ENCODE data around the gene AOC2. TPM values are rescaled to one million over a fixed set of nuclear protein-coding genes. Genes with fewer than 3 reads are reported as not detected.
"Not testable (repeated sequence)": the region's sequence is repeated elsewhere in the genome, so short reads cannot be mapped to it uniquely, and the experiment has no call there.

AOC2 gene
- total RNA-seq, 1 donor from 2014 or later: 0.44 TPM

DNA sequence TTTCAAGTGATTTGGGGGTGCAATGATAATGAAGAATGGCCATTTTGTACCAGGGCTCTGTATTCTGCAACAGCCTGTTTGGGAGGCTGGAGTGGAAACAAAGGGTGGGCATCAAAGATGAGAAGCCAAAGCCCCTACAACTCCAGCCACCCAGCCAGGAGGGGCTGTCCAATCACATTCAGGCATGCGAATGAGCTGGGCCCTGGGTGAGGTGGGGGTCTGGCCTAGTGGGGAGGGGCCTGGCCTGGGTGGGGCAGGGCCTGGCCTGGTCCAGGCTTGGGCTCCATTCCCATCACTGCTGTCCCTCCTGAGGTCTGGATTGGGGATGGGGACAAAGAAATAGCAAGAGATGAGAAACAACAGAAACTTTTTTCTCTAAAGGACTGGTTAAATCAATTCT lies 13.0 kb downstream of the AOC2 start:
- TF ChIP-seq, protein P1, sequence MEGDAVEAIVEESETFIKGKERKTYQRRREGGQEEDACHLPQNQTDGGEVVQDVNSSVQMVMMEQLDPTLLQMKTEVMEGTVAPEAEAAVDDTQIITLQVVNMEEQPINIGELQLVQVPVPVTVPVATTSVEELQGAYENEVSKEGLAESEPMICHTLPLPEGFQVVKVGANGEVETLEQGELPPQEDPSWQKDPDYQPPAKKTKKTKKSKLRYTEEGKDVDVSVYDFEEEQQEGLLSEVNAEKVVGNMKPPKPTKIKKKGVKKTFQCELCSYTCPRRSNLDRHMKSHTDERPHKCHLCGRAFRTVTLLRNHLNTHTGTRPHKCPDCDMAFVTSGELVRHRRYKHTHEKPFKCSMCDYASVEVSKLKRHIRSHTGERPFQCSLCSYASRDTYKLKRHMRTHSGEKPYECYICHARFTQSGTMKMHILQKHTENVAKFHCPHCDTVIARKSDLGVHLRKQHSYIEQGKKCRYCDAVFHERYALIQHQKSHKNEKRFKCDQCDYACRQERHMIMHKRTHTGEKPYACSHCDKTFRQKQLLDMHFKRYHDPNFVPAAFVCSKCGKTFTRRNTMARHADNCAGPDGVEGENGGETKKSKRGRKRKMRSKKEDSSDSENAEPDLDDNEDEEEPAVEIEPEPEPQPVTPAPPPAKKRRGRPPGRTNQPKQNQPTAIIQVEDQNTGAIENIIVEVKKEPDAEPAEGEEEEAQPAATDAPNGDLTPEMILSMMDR (IDR thresholded peaks at IDR 0.05; ENCODE audit: borderline replicate concordance): no peak
- intact Hi-C loops (cut with micrococcal nuclease): no loop called here
- Histone ChIP-seq H3K27ac (replicated peaks) (no peak overlapping the region), H3K9me3 (replicated peaks) (no peaks in the 10 kb centered on the region), H3K27me3 (ENCODE audit: low read depth) (peaks cover 10% of the 10 kb centered on the region), H3K4me1 (no peaks in the 10 kb centered on the region), H3K36me3 (no peaks in the 10 kb centered on the region), H3K4me3 (no peak overlapping the region)
- no peak for DNase-seq

DNA sequence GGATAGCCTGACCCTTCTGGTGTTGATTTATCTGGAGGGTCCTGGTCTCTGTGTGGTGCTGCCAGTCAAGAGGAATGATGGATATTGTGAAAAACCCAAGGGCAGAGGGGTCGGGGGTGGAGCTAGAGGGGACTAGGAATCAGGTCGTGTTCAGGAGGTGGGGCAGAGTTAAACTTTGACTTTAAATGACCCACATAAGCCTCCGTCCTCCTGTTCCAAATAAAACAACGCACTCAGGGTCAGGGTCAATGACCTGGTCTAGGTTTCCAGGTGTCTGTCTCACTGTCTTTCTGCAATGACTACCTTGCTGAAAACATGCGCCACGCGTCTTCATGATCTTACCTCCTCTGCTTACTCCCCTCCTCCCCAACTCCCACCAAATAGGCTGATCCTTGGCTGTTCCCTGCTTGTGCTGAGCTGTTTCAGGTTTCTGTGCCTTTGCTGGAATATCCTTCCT lies 21.3 kb downstream of the AOC2 start:
- no peaks in the 10 kb centered on the region for H3K36me3 ChIP-seq
- TF ChIP-seq, protein P1 (IDR thresholded peaks at IDR 0.05; ENCODE audit: borderline replicate concordance): no peak
- H3K4me3 ChIP-seq: no peak overlapping the region
- no peak for DNase-seq
- H3K4me1 ChIP-seq: no peaks in the 10 kb centered on the region
- no peak overlapping the region for H3K27ac ChIP-seq (replicated peaks)
- peaks cover 4% of the 10 kb centered on the region for H3K27me3 ChIP-seq (ENCODE audit: low read depth)
- intact Hi-C loops (cut with micrococcal nuclease): no loop called here
- H3K9me3 ChIP-seq (replicated peaks): peaks cover 7% of the 10 kb centered on the region

DNA sequence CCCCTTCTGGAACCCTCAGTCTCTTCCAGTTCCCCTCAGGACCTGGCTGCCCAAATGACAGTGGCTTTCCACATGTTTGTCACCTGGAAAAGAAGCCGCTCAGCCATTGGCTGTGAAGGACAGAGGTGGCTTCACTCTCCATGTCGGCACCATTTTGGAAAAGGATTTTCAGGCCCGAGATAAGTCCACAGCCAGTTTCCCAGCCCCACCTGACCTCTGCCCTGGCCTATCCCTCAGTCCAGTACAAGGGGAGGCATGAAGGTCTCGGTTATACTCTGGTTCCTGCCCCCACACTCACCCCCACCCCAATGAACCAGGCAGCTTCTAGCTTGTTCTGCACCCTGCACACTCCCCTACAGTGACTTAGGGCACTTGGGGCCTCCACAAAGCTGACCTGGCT lies 21.8 kb downstream of the AOC2 start:
- Histone ChIP-seq H3K27me3 (ENCODE audit: low read depth) (peaks cover 4% of the 10 kb centered on the region), H3K36me3 (no peaks in the 10 kb centered on the region), H3K27ac (replicated peaks) (no peak overlapping the region), H3K9me3 (replicated peaks) (peaks cover 13% of the 10 kb centered on the region), H3K4me1 (no peaks in the 10 kb centered on the region), H3K4me3 (no peak overlapping the region)
- TF ChIP-seq, protein P1 (IDR thresholded peaks at IDR 0.05; ENCODE audit: borderline replicate concordance): no peak
- DNase-seq: no peak
- intact Hi-C loops (cut with micrococcal nuclease): no loop called here

DNA sequence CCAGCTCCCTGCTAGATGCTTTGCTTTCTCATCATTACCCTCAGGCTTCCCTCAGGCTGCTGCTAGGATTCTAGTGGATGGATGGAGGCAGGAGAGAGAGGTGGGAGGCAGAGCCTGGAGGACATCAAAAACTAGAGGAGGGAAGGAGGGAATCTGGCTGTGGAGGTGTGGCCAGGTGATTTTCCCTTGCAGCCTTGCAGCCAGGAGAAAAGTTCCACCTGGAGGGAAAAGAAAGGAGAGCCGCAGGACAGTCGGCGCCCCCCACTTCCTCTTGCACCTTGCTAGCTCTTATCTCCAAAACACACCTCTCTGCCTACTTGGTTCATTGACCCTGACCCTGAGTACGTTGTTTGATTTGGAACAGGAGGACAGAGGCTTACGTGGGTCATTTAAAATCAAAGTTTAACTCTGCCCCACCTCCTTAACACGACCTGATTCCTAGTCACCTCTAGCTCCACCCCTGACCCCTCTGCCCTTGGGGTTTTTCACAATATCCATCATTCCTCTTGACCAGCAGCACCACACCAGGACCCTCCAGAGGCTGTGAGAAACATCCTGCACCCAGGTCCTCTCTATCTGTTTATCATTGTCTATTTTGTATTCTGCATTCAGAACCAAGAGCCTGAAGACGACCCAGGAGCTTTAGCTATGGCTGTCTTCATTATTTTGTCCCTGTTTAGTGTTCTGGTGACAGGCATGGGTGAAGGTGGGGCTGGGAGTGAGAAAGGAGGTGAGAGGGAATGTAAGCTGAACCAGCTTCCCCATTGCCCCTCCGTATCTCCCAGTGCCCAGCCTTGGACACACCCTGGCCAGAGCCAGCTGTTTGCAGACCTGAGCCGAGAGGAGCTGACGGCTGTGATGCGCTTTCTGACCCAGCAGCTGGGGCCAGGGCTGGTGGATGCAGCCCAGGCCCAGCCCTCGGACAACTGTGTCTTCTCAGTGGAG lies 22.5 kb downstream of the AOC2 start:
- no peak overlapping the region for H3K27ac ChIP-seq (replicated peaks)
- no peak for DNase-seq
- TF ChIP-seq, protein P1 (IDR thresholded peaks at IDR 0.05; ENCODE audit: borderline replicate concordance): no peak
- H3K4me3 ChIP-seq: no peak overlapping the region
- no peaks in the 10 kb centered on the region for H3K36me3 ChIP-seq
- H3K4me1 ChIP-seq: no peaks in the 10 kb centered on the region
- intact Hi-C loops (cut with micrococcal nuclease): no loop called here
- peaks cover 4% of the 10 kb centered on the region for H3K27me3 ChIP-seq (ENCODE audit: low read depth)
- H3K9me3 ChIP-seq (replicated peaks): peaks cover 14% of the 10 kb centered on the region

DNA sequence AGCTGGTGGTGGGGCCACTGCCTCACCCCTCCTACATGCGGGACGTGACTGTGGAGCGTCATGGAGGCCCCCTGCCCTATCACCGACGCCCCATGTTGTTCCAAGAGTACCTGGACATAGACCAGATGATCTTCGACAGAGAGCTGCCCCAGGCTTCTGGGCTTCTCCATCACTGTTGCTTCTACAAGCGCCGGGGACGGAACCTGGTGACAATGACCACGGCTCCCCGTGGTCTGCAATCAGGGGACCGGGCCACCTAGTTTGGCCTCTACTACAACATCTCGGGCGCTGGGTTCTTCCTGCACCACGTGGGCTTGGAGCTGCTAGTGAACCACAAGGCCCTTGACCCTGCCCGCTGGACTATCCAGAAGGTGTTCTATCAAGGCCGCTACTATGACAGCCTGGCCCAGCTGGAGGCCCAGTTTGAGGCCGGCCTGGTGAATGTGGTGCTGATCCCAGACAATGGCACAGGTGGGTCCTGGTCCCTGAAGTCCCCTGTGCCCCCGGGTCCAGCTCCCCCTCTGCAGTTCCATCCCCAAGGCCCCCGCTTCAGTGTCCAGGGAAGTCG lies 23.4 kb downstream of the AOC2 start:
- DNase-seq; H3K27me3 ChIP-seq (ENCODE audit: low read depth); H3K36me3 ChIP-seq; H3K27ac ChIP-seq (replicated peaks); intact Hi-C loops (cut with micrococcal nuclease); H3K4me3 ChIP-seq; H3K4me1 ChIP-seq: not testable (repeated sequence)
- peaks cover 14% of the 10 kb centered on the region for H3K9me3 ChIP-seq (replicated peaks)

DNA sequence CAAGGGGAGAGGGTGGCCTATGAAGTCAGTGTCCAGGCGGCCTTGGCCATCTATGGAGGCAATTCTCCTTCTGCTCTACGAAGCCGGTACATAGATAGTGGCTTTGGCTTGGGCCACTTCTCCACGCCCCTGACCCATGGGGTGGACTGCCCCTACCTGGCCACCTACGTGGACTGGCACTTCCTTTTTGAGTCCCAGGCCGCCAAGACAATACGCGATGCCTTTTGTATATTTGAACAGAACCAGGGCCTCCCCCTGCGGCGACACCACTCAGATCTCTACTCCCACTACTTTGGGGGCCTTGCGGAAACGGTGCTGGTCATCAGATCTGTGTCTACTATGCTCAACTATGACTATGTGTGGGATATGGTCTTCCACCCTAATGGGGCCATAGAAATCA lies 24.0 kb downstream of the AOC2 start:
- H3K27me3 ChIP-seq (ENCODE audit: low read depth): peaks cover 4% of the 10 kb centered on the region
- intact Hi-C loops (cut with micrococcal nuclease): no loop called here
- H3K36me3 ChIP-seq: no peaks in the 10 kb centered on the region
- no peak overlapping the region for H3K4me3 ChIP-seq
- no peaks in the 10 kb centered on the region for H3K4me1 ChIP-seq
- peaks cover 14% of the 10 kb centered on the region for H3K9me3 ChIP-seq (replicated peaks)
- TF ChIP-seq, protein P1 (IDR thresholded peaks at IDR 0.05; ENCODE audit: borderline replicate concordance): no peak
- H3K27ac ChIP-seq (replicated peaks): no peak overlapping the region
- no peak for DNase-seq
